ENCODE results near the gene SNN. TPM values are rescaled to one million over a fixed set of nuclear protein-coding genes. Genes with fewer than 3 reads are reported as not detected.

SNN gene
- total and polyA plus RNA-seq, 4 donors, result 9.4 to 29.0 (median 18.9) TPM

GRCh38 chr16:11715246-11715947 is 47.1 kb downstream of the SNN start:
- Histone ChIP-seq H3K36me3 (ENCODE audit: control insufficient read depth in 4 of 4, insufficient read depth in 4 of 4, low read length in 4 of 4) (peaks cover 5 to 27% (median 10%) of the 10 kb centered on the region in 4 donors), H3K4me3 (no peak overlapping the region), H3K4me1 (ENCODE audit: control insufficient read depth in 5 of 5, insufficient read depth in 5 of 5, low read length in 5 of 5) (peaks cover 0 to 5% (median 0%) of the 10 kb centered on the region in 5 donors), H3K9me3 (ENCODE audit: control insufficient read depth in 4 of 4, insufficient read depth in 3 of 4, low read length in 3 of 4) (no peaks in the 10 kb centered on the region), H3K27ac (ENCODE audit: low read depth in 1 of 2, low read length in 1 of 2) (no peak overlapping the region), H3K27me3 (ENCODE audit: control insufficient read depth in 3 of 3, insufficient read depth in 3 of 3, low read length in 2 of 3) (no peaks in the 10 kb centered on the region), H3K9ac (ENCODE audit: insufficient read depth in 1 of 2, low read length in 2 of 2) (no peak overlapping the region)
- 88 to 90% methylated on average over 8 of the region's 8 CpGs for WGBS, 2 donors
- TF ChIP-seq CTCF (IDR thresholded peaks at IDR 0.05; ENCODE audit: control extremely low read depth, extremely low read depth), result no peak
- DNase-seq (no peak), ATAC-seq (ENCODE audit: insufficient read depth, low FRiP score) (no peak)

- H3K9ac ChIP-seq (ENCODE audit: insufficient read depth in 1 of 2, low read length in 2 of 2), result no peak overlapping the region
- no peak for TF ChIP-seq CTCF (IDR thresholded peaks at IDR 0.05; ENCODE audit: control extremely low read depth, extremely low read depth)
- DNase-seq (no peak), ATAC-seq (ENCODE audit: insufficient read depth, low FRiP score) (no peak)
- no peaks in the 10 kb centered on the region for H3K27me3 ChIP-seq (ENCODE audit: control insufficient read depth in 3 of 3, insufficient read depth in 3 of 3, low read length in 2 of 3)
- H3K27ac ChIP-seq (ENCODE audit: low read depth in 1 of 2, low read length in 1 of 2), result no peak overlapping the region
- peaks cover 0 to 5% (median 0%) of the 10 kb centered on the region in 5 donors for H3K4me1 ChIP-seq (ENCODE audit: control insufficient read depth in 5 of 5, insufficient read depth in 5 of 5, low read length in 5 of 5)
- peaks cover 5 to 29% (median 10%) of the 10 kb centered on the region in 4 donors for H3K36me3 ChIP-seq (ENCODE audit: control insufficient read depth in 4 of 4, insufficient read depth in 4 of 4, low read length in 4 of 4)
- H3K9me3 ChIP-seq (ENCODE audit: control insufficient read depth in 4 of 4, insufficient read depth in 3 of 4, low read length in 3 of 4), result no peaks in the 10 kb centered on the region
- H3K4me3 ChIP-seq, result no peak overlapping the region
Observed at GRCh38 chr16:11716336-11716735, 48.1 kb downstream of the SNN start.

GRCh38 chr16:11717811-11718210 is 49.6 kb downstream of the SNN start:
- Histone ChIP-seq H3K4me1 (ENCODE audit: control insufficient read depth in 5 of 5, insufficient read depth in 5 of 5, low read length in 5 of 5) (peaks cover 0 to 5% (median 2%) of the 10 kb centered on the region in 5 donors), H3K27ac (ENCODE audit: low read depth in 1 of 2, low read length in 1 of 2) (no peak overlapping the region), H3K9me3 (ENCODE audit: control insufficient read depth in 4 of 4, insufficient read depth in 3 of 4, low read length in 3 of 4) (no peaks in the 10 kb centered on the region), H3K36me3 (ENCODE audit: control insufficient read depth in 4 of 4, insufficient read depth in 4 of 4, low read length in 4 of 4) (peaks cover 9 to 31% (median 13%) of the 10 kb centered on the region in 4 donors), H3K4me3 (no peak overlapping the region), H3K27me3 (ENCODE audit: control insufficient read depth in 3 of 3, insufficient read depth in 3 of 3, low read length in 2 of 3) (no peaks in the 10 kb centered on the region), H3K9ac (ENCODE audit: insufficient read depth in 1 of 2, low read length in 2 of 2) (no peak overlapping the region)
- WGBS, 2 donors, result 58 to 65% methylated on average over 5 of the region's 5 CpGs
- DNase-seq (no peak), ATAC-seq (ENCODE audit: insufficient read depth, low FRiP score) (no peak)
- TF ChIP-seq CTCF (IDR thresholded peaks at IDR 0.05; ENCODE audit: control extremely low read depth, extremely low read depth), result no peak

- DNase-seq (no peak), ATAC-seq (ENCODE audit: insufficient read depth, low FRiP score) (no peak)
- Histone ChIP-seq H3K27ac (ENCODE audit: low read depth in 1 of 2, low read length in 1 of 2) (no peak overlapping the region), H3K4me1 (ENCODE audit: control insufficient read depth in 5 of 5, insufficient read depth in 5 of 5, low read length in 5 of 5) (peaks cover 0 to 5% (median 3%) of the 10 kb centered on the region in 5 donors), H3K9ac (ENCODE audit: insufficient read depth in 1 of 2, low read length in 2 of 2) (no peak overlapping the region), H3K27me3 (ENCODE audit: control insufficient read depth in 3 of 3, insufficient read depth in 3 of 3, low read length in 2 of 3) (no peaks in the 10 kb centered on the region), H3K36me3 (ENCODE audit: control insufficient read depth in 4 of 4, insufficient read depth in 4 of 4, low read length in 4 of 4) (peaks cover 9 to 30% (median 13%) of the 10 kb centered on the region in 4 donors), H3K9me3 (ENCODE audit: control insufficient read depth in 4 of 4, insufficient read depth in 3 of 4, low read length in 3 of 4) (no peaks in the 10 kb centered on the region), H3K4me3 (no peak overlapping the region)
- TF ChIP-seq CTCF (IDR thresholded peaks at IDR 0.05; ENCODE audit: control extremely low read depth, extremely low read depth), result no peak
Observed at GRCh38 chr16:11719171-11719570, 50.9 kb downstream of the SNN start.

Measured in lung (tissue), 12 donors.